HG02852 (cell line): Measurements from ENCODE around the gene DHTKD1.
A peak's percentile ranks its signal among the peaks of the same experiment; 100 is the strongest.

Source experiments
- ATAC-seq: cut with Tn5 transposase; IDR thresholded peaks from one replicate; pipeline ENCODE4 v1.9.1; 2021; ENCODE audit warnings: mild to moderate bottlenecking, moderate library complexity; ENCODE audit not compliant: unreplicated experiment

DHTKD1 gene, protein sequence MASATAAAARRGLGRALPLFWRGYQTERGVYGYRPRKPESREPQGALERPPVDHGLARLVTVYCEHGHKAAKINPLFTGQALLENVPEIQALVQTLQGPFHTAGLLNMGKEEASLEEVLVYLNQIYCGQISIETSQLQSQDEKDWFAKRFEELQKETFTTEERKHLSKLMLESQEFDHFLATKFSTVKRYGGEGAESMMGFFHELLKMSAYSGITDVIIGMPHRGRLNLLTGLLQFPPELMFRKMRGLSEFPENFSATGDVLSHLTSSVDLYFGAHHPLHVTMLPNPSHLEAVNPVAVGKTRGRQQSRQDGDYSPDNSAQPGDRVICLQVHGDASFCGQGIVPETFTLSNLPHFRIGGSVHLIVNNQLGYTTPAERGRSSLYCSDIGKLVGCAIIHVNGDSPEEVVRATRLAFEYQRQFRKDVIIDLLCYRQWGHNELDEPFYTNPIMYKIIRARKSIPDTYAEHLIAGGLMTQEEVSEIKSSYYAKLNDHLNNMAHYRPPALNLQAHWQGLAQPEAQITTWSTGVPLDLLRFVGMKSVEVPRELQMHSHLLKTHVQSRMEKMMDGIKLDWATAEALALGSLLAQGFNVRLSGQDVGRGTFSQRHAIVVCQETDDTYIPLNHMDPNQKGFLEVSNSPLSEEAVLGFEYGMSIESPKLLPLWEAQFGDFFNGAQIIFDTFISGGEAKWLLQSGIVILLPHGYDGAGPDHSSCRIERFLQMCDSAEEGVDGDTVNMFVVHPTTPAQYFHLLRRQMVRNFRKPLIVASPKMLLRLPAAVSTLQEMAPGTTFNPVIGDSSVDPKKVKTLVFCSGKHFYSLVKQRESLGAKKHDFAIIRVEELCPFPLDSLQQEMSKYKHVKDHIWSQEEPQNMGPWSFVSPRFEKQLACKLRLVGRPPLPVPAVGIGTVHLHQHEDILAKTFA

DNA sequence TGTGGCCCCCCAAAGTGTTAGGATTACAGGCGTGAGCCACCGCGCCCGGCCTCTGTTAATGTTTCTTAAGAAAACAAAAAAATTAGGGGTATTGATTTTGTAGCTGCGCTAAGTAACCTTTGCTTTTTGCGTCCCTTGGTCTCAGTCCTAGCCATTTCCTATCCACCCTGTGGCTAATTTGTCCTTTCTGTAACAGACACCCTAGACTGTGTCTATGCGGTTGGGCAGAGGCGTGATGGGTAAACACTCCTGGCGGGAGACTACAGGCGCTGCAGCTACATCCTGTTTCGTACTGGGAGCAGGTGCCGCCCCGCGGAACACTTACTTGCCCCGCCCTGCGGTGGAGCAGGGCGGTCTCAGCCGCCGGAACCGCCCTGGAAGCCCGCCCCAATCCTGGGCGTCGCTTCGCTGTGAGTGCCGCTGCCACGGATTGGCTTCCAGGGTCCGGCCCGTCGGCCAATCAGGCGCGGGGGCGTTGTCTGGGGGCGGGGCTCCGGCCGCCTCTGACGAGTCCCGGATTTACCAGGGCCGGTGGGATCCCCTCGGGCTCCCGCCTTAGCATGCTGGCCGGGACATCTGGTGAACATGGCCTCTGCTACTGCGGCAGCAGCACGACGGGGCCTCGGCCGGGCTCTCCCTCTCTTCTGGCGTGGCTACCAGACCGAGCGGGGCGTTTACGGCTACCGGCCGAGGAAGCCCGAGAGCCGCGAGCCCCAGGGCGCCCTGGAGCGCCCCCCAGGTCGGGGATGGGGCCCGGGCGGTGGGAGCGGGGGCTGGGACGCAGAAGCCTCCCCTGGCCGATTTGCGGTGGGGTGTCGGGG, at the start of gene DHTKD1:
Gene DHTKD1 (plus strand): TSS at position 506 of the 821 bp plus-strand sequence. CDS start 80 bp downstream, at position 586.
- peak; percentile 94 for ATAC-seq

GRCh38 chr10:12019283-12019971, 49.3 kb upstream of the DHTKD1 start:
- no peak for ATAC-seq

- no peak for ATAC-seq
Measured at GRCh38 chr10:12020574-12020973, 48.2 kb upstream of the DHTKD1 start.

DNA sequence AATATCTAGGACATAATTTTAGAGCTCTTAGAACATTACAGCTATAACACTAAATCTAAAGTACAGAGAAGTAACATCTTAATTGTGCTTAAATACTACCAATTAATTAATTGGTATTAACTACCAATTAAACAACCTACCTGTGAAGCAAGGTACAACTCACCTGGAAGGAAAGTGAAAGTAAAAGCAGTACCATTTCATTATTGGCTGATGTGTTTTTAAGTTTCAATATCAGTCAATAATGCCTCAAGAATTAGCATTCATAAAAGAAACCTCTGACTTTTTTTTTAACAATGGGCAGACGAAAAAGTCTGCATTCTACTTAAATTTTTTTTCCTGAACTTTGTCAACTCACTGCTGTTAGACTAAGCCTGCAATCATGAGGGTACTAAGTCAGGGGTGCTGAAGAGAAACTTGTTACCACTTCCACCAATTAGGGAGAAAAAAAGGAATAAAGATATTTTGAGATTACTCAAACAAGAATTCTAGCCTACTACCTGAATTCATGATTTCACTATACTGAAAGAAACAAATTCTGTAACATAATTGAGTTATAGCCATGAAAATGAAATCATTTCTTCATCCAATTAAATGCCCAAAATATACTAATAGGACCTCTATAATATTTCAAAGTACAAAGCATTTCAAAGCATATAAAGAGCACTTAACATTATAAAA, 46.0 kb upstream of the DHTKD1 start:
- no peak for ATAC-seq

GRCh38 chr10:12025591-12025990, 43.2 kb upstream of the DHTKD1 start:
- ATAC-seq, result no peak

- ATAC-seq, result no peak
Measured at GRCh38 chr10:12027539-12027938, 41.2 kb upstream of the DHTKD1 start.

DNA sequence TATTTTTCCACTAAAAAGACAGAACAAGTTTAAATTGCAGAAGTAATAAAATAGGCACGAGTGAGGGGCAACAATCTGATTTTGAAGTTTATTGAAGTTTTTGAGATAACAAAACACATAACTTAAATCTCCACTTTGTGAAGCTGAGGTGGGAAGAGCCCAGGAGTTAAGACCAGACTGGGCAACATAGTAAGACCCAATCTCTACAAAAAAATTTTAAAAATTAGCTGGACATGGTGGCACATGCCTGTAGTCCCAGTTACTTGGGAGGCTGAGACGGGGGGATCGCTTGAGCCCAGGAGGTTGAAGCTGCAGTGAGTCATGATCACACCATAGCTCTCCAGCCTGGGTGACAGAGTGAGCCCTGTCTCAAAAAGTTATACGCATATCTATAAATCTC, 37.4 kb upstream of the DHTKD1 start:
- no peak for ATAC-seq

GRCh38 chr10:12036073-12036655, 32.6 kb upstream of the DHTKD1 start:
- ATAC-seq, result no peak

- ATAC-seq, result peak; percentile 1
Measured at GRCh38 chr10:12041766-12042408, 26.9 kb upstream of the DHTKD1 start.

DNA sequence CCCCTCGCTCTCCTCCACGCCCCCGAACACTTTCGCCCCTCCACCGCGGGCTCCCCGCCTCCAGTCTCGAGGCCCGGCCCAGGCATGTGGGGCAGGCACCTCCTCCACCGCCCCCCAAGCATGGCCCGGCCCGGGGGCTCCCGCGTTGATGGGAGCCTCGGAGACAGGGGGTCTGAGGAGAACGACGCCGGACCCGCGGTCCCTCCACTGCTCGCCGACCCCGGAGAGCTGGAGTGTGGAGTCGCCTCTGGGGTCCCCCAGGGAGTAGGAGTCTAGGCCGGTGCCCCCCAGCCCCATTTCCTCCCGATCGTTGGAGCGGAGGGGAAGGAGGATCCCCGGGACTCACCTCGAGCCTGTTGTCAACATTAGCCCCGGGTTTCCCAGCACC, 26.4 kb upstream of the DHTKD1 start:
- peak; percentile 11 for ATAC-seq

DNA sequence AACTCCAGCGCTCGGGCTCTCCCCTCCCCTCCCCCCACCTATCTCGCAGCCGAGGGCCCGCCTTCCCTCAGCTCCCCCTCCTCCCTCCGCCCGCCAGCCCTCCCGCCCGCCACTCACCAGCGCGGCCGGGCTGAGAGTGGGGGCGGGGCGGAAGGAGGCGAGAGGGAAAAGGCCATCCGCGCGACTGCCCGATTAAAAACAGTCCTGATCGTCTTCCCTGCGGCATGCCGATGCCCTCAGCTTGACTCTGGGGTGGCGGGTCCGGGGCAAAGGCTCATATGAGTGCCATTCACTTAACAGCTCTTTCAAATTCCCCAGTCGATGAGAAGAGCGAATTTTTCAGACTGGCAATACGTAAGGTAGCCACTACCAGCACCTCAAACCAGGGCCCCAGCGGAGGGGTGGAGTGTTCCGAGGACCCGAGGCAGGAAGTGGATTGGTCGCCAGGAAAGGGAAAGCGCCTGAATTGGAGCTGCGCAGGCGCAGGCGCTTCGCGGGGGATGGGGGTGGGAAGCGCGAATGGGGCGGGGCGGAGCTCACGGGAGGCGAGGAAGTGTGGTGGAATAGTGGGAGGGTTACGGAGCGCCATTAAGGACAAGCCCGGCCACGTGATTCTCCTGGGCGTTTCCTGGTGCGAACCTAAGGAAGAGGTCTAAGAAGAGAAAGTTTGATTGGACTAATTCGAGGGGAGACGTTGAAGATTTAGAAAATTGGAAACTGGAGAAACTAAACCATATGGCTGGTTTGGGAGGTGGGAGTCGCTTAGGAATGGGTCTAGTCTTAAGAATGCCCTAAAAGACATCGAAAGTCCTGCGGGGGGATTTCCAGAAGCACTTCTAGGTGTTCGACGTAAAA, 25.7 kb upstream of the DHTKD1 start, which contains the start of gene UPF2:
Gene UPF2 (minus strand): TSS at position 13 of the 855 bp plus-strand sequence. CDS start 7,386 bp downstream, outside the sequence.
- ATAC-seq, result peak; percentile 61

DNA sequence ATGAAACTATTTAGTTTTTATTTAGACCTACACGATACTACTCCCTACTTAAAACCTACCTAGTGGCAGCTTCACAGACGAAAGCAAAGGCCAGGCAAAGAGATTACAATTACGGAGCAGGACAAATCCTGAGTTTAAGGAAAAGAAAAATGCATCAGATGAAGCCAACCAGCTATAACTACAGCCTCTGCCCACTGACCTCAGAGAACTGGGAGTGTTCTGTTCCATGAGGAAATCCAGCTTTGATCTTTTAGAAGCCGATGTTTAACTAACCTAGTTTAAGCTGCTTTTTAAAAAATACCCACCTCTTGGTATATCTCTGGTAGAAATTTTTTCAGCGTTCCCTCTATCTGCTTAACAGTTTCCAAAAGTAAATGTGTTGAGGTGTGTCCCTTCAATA, 23.2 kb upstream of the DHTKD1 start:
- no peak for ATAC-seq

- ATAC-seq, result no peak
Measured at GRCh38 chr10:12048547-12048946, 20.2 kb upstream of the DHTKD1 start.

- no peak for ATAC-seq
Measured at GRCh38 chr10:12050528-12050927, 18.2 kb upstream of the DHTKD1 start.

DNA sequence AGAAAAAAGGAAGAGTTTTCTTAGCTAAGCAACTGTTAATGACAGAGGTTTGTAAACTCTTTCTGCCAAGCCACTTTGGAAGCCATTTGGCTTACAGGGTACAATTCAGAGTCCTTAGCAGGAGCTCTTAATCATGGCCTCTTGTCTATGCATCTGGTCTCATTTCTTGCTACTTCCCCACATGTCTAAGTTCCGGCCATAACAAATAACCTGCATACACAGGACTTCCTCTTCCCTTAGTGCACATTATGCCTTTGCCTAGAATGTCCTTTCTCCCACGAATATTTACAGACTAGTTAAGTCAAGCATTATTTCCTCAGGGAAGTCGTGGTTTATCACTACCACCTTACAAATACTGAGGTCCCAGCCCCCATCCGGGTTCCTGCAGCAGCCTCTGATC, 17.5 kb upstream of the DHTKD1 start:
- no peak for ATAC-seq

DNA sequence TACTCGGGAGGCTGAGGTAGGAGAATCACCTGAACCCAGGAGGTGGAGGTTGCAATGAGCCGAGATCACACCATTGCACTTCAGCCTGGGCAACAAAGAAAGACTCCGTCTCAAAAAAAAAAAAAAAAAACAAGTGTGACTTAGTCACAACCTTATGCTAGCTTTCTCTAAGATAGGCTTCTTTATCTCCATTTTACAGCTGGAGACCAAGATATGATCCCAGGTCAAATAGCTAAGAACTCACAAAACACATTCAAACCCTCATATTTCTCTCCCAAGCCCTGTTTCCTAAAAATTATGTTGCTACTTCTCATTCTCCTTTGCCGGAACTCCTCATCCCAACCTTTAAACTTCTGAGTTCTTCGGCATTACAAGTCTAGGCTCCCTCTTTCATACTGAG, 13.0 kb upstream of the DHTKD1 start:
- ATAC-seq, result no peak

- ATAC-seq, result no peak
Measured at GRCh38 chr10:12056748-12057147, 12.0 kb upstream of the DHTKD1 start.

DNA sequence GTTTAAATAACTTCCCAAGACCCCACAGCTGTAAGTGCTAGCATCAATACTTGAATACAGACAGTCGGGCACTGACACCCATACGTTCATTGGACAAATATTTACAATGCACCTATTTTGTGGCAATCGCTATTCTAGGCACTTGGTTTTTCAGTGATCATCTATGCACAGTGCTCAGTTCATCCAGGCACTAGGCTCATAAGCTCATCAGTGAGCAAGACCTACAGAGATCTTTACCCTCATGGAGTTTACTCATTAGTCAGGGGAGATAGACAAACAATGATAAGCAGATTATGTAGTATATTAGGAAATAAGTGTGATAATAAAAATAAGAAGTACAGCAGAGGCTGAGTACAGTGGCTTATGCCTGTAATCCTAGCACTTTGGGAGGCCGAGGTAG, 7.6 kb upstream of the DHTKD1 start:
- ATAC-seq, result no peak
